Measurements from ENCODE around the gene LPCAT1. TPM values are rescaled to one million over a fixed set of nuclear protein-coding genes. Genes with fewer than 3 reads are reported as not detected.
"Not testable (repeated sequence)": the region's sequence is repeated elsewhere in the genome, so short reads cannot be mapped to it uniquely, and the experiment has no call there.

Gene LPCAT1
- total and polyA plus RNA-seq, 2 experiments from 2014 or later = 78.0 to 255 TPM

GRCh38 chr5:1540831-1541701 is 17.3 kb upstream of the LPCAT1 start (continued):
- TF ChIP-seq JUNB (IDR thresholded peaks at IDR 0.05; ENCODE audit: unreplicated experiment) = no peak
- no peak for TF ChIP-seq NANOG (IDR thresholded peaks at IDR 0.05; ENCODE audit: borderline replicate concordance)
- TF ChIP-seq ZNF114 (CRISPR knock-in tag; IDR thresholded peaks at IDR 0.05) = no peak
- no peak for TF ChIP-seq CREB1 (CRISPR knock-in tag; IDR thresholded peaks at IDR 0.05; ENCODE audit: low read depth)

DNA sequence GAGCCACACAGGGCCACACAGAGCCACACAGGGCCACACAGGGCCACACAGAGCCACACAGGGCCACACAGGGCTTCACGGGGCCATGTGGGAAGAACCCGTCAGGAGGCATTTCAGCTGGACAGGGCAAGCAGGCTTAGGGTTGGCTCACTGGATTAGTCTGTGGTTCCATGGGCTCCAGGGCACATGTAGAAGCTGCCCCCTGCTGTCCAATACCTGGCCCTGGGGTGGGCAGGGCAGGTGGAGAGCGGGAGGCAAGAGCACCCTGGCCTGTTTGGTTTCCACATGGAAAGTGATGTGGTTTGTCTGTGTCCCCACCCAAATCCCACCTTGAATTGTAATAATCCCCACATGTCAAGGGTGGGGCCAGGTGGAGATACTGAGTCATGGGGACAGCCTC is 16.4 kb upstream of the LPCAT1 start:
- H2AFZ ChIP-seq = no peak overlapping the region
- no peaks in the 10 kb centered on the region for H3K36me3 ChIP-seq (ENCODE audit: insufficient read depth)
- no peak for DNase-seq (ENCODE audit: low spot score)
- ATAC-seq = peak; percentile 51
- no peak overlapping the region for H3K4me2 ChIP-seq
- H3K4me3 ChIP-seq = no peak overlapping the region
- Mint-ChIP-seq H3K36me3 (ENCODE audit: low read depth) (peaks cover 4% of the 10 kb centered on the region; the same call in 2 of the 3 replicates), H3K9me3 (peaks cover 14% of the 10 kb centered on the region), H3K4me3 (no peak overlapping the region), H3K27ac (no peak overlapping the region), H3K4me1 (no peaks in the 10 kb centered on the region), H3K27me3 (ENCODE audit: insufficient read depth, low read depth, poor library complexity) (peaks cover 11% of the 10 kb centered on the region)
- TF ChIP-seq, protein P1, sequence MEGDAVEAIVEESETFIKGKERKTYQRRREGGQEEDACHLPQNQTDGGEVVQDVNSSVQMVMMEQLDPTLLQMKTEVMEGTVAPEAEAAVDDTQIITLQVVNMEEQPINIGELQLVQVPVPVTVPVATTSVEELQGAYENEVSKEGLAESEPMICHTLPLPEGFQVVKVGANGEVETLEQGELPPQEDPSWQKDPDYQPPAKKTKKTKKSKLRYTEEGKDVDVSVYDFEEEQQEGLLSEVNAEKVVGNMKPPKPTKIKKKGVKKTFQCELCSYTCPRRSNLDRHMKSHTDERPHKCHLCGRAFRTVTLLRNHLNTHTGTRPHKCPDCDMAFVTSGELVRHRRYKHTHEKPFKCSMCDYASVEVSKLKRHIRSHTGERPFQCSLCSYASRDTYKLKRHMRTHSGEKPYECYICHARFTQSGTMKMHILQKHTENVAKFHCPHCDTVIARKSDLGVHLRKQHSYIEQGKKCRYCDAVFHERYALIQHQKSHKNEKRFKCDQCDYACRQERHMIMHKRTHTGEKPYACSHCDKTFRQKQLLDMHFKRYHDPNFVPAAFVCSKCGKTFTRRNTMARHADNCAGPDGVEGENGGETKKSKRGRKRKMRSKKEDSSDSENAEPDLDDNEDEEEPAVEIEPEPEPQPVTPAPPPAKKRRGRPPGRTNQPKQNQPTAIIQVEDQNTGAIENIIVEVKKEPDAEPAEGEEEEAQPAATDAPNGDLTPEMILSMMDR (conservative IDR thresholded peaks at IDR 0.05; ENCODE audit: low read depth in 2 of 2) = peak in 1 of 2 experiments; percentile 65; a peak in 2 of 4 replicates
- TF ChIP-seq ZNF331 (CRISPR knock-in tag; IDR thresholded peaks at IDR 0.05; ENCODE audit: low read depth) = no peak
- H3K79me2 ChIP-seq (replicated peaks; ENCODE audit: insufficient read depth) = no peaks in the 10 kb centered on the region
- no peaks in the 10 kb centered on the region for H3K27me3 ChIP-seq (ENCODE audit: insufficient read depth)
- H3K27ac ChIP-seq (ENCODE audit: low read depth) = no peak overlapping the region
- H3K9me2 ChIP-seq (ENCODE audit: insufficient read depth) = no peaks in the 10 kb centered on the region
- no peaks in the 10 kb centered on the region for H4K20me1 ChIP-seq (replicated peaks; ENCODE audit: insufficient read depth)
- H3K4me1 ChIP-seq (ENCODE audit: insufficient read depth) = no peaks in the 10 kb centered on the region
- H3F3A ChIP-seq (replicated peaks; ENCODE audit: low read depth) = no peaks in the 10 kb centered on the region

DNA sequence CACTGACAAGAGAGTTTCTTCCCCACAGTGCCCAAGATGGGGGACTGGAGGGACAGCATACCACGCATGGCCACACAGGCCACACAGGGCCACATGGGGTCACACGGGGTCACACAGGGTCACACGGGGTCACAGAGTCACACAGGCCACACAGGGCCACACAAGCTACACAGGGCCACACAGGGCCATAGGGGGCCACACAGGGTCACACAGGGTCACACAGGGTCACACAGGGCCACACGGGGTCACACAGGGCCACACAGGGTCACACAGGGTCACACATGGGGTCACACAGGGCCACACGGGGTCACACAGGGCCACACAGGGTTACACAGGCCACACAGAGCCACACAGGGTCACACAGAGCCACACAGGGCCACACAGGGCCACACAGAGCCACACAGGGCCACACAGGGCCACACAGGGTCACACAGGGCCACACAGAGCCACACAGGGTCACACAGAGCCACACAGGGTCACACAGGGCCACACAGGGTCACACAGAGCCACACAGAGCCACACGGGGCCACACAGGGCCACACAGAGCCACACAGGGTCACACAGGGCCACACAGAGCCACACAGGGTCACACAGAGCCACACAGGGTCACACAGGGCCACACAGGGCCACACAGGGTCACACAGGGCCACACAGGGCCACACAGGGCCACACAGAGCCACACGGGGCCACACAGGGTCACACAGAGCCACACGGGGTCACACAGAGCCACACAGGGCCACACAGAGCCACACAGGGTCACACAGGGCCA is 15.8 kb upstream of the LPCAT1 start:
- H3K9me2 ChIP-seq (ENCODE audit: insufficient read depth); H4K20me1 ChIP-seq (replicated peaks; ENCODE audit: insufficient read depth); H3K27ac ChIP-seq (ENCODE audit: low read depth); H3K36me3 ChIP-seq (ENCODE audit: insufficient read depth); H3K4me2 ChIP-seq; H3K79me2 ChIP-seq (replicated peaks; ENCODE audit: insufficient read depth); H2AFZ ChIP-seq; H3F3A ChIP-seq (replicated peaks; ENCODE audit: low read depth); H3K36me3 Mint-ChIP-seq (ENCODE audit: low read depth); H3K27ac Mint-ChIP-seq; DNase-seq (ENCODE audit: low spot score); ATAC-seq; H3K27me3 ChIP-seq (ENCODE audit: insufficient read depth); H3K4me3 ChIP-seq; H3K4me3 Mint-ChIP-seq; H3K4me1 Mint-ChIP-seq; H3K4me1 ChIP-seq (ENCODE audit: insufficient read depth): not testable (repeated sequence)
- Mint-ChIP-seq H3K9me3 (peaks cover 14% of the 10 kb centered on the region), H3K27me3 (ENCODE audit: insufficient read depth, low read depth, poor library complexity) (peaks cover 11% of the 10 kb centered on the region)

Data from GM23338 (cell line).